Activated CD4-positive, alpha-beta T cell treated with anti-CD3 and anti-CD28 coated beads, Interleukin-10, Interleukin-2, amounts not matched to agents 100 ng/mL and 50 ng/mL, durations not matched to agents 16 hours and 8 hours (primary cell): ENCODE measurements around the gene APBB3.
A peak's percentile ranks its signal among the peaks of the same experiment; 100 is the strongest.

ENCODE experiments used
- DNase-seq: peaks from one replicate; pipeline ENCODE4 v3.0.0-alpha.2; 2020

The APBB3 gene

DNA sequence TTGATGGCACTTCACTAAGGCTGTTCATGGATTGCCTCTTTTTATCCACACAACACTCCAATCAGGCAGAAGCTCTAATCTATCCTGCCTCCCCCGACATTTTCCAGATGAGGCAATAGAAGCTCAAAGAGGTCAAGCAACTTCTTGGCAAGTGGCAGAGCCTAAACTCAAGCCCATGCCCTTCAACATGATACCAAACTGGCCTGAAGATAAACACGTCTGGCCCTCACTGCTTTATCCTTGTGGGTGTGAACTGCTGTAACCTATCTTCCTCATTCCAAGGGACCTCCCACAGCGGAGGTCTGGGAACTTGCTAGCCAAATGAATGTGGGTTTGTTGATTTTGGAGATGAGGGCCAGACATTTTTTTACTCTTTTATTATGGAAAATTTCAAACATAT, 9.8 kb upstream of the APBB3 start:
- DNase-seq = no peak

GRCh38 chr5:140573683-140574082, 9.3 kb upstream of the APBB3 start:
- DNase-seq = no peak

- no peak for DNase-seq
Measured at GRCh38 chr5:140571105-140571504, 6.7 kb upstream of the APBB3 start.

GRCh38 chr5:140570488-140570887, 6.1 kb upstream of the APBB3 start:
- no peak for DNase-seq

DNA sequence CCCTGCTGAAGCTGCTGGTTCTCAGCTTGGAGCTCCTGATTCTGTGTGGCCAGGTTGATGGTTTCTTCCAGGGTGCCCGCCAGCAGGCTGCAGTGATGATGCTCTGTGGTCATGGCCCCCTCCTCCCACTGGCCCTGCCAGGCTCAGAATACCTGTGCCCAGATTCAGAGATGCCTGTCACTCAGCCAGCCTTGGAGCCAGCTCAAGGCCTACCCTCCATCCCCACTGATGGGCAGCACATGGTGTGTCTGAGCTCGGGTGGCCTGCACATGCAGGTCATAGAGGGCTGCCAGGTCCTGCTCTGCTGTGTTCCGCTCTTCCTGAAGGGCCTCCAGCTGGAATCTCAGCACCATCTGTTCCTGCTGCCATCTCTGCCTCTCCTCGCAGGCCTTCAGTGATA, 5.7 kb upstream of the APBB3 start:
- DNase-seq = no peak

DNA sequence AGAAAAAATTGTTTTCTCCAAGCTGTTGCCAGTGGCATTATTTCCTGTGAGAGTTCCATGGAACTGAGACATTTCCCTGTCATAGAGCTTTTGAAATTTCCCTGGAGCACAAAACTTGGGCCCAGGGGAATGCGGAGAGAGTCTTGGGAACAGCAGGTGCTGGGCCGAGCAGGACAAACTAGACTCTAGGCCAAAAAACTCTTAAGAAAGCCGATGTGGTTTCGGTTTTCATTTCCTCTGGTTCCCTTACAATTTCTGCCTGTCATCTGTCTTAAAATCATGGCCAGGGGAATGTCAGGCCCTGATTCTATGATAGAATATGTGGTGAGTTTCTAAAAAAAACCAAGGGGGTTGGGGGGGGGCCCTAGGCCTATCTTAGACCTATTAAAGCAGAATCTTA, 4.8 kb upstream of the APBB3 start:
- no peak for DNase-seq

GRCh38 chr5:140568443-140569063, 4.2 kb upstream of the APBB3 start:
- no peak for DNase-seq

- no peak for DNase-seq
Measured at GRCh38 chr5:140567871-140568270, 3.5 kb upstream of the APBB3 start.

DNA sequence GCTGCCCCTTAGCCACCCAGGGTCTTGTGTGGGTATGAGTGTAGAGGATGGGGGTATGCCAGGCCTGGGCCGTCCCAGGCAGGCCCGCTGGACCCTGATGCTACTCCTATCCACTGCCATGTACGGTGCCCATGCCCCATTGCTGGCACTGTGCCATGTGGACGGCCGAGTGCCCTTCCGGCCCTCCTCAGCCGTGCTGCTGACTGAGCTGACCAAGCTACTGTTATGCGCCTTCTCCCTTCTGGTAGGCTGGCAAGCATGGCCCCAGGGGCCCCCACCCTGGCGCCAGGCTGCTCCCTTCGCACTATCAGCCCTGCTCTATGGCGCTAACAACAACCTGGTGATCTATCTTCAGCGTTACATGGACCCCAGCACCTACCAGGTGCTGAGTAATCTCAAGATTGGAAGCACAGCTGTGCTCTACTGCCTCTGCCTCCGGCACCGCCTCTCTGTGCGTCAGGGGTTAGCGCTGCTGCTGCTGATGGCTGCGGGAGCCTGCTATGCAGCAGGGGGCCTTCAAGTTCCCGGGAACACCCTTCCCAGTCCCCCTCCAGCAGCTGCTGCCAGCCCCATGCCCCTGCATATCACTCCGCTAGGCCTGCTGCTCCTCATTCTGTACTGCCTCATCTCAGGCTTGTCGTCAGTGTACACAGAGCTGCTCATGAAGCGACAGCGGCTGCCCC, 2.9 kb upstream of the APBB3 start:
- no peak for DNase-seq

- DNase-seq = no peak
Measured at GRCh38 chr5:140566665-140567064, 2.3 kb upstream of the APBB3 start.

- DNase-seq = no peak
Measured at GRCh38 chr5:140565780-140566095, 1.3 kb upstream of the APBB3 start.

GRCh38 chr5:140565024-140565779, 804 bp upstream of the APBB3 start:
- no peak for DNase-seq

DNA sequence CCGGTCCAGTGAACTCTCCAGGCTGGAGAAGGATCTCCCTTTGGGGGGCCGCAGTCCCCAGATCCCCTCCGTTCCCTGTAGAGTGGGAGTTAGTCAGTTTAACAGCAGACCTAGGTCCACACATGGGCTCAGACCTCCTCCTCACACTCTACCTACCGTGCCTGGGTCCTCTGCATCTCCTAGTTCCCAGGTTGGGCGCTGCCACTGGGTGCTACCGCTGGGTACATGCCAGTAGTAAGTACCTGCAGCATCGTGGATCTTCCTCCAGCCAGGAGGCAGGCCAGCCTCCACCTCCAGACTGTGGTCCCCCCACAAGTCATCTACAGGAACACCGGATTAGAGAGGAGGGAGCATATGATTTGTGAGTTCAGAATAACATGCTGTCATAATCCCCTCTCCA, 802 bp downstream of the APBB3 start:
- no peak for DNase-seq

DNA sequence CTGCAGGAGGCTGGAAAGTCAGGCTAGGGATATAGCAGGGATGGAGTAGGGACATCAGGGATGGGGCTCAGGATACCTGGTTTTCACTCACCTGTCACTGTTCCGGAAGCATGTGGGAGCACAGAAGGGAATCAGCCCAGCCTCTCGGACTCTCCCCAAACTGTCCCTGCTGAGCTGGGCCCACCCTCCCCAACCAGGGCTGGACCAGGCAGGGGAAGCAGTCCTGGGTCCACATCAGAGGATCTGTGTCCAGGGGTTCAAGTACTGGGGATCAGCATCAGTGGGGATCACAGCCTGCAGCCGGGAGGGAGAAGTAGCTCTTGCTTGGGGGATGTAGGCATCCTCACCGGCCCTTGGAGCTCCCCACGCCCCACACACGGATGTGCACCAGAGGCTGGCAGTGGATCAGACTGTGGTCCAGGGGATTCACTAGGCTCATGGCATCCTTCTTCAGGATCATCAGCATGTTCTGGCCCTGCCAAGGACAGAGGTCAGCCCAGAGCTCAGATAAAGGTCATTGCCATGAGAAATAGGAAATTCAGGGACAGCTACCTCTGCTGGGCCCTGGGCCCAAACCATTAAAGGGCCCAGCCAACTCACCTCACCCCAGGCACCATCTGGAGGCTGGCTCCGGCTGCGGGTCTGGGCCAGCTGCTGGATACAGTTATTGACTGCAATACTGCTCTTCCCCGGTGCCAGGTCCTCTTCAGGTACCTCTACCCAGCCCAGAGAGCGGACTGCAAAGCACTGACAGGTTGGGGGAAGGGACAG, 2.5 kb downstream of the APBB3 start:
- no peak for DNase-seq

GRCh38 chr5:140560227-140560626, 4.2 kb downstream of the APBB3 start:
- DNase-seq = no peak

- no peak for DNase-seq
Measured at GRCh38 chr5:140558542-140558941, 5.9 kb downstream of the APBB3 start.

- no peak for DNase-seq
Measured at GRCh38 chr5:140557965-140558364, 6.4 kb downstream of the APBB3 start.

DNA sequence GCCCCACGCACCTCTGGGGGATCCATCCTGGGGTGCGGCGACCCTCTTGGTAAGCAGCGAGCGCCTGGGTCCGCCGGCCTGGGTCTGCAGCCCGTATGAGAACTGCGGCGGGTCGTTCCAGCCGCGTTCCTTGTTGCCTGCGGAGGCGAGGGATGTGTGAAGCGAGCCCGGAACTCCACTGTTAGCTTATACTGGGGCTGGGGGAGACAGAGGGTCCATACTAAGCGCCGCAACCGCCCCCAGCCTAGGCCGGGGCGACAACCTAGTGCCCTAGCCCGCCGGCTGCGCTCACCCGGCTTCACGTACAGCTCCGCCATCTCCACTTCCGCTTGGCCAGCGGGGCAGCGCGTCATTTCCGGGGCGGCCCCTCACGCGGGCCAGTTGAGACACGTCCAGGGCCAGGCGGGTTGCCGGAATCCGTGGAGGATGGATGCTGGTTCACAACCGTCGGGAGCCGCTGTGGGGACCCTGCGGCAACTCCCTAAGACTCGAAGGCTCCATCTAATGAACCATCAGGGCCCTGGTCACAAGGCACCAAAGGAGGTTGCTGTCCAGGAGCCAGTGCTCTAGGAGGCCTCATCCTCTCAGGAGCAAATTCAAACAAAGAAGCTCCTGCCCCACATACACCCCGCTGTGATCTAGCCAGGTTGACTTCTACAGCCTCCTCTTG, 7.1 kb downstream of the APBB3 start, which contains the start of gene SRA1:
Gene SRA1, minus strand, starts transcription at position 338 of the 670 bp plus-strand sequence. Its CDS starts 21 bp downstream, at position 317.
- DNase-seq = peak; percentile 94

GRCh38 chr5:140556438-140556837, 8.0 kb downstream of the APBB3 start:
- DNase-seq = no peak

DNA sequence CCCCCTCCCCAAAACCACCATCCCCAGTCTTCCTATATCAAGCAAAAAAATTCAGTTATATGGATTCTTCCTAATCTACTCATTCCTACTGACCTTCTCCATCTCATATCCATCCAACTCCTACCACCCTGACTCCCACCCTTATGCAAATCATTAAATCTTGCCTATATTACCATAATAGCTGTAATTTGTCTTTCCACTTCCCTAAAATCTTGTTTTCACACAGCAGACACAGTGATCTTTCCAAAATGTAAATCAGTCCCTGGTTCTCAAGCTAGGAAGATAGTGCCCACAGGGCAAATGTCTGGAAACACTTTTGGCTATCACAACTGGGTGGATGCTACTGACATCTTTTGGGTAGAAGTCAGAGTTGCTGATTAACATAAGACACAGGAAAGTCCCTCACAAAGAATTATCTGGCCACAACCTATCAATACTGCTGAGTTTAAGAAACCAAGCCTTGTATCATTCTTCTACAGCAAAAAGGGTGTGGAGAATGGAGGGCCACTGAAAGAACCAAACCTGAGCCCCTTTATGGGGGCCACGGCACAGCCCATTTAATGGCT, 8.6 kb downstream of the APBB3 start:
- DNase-seq = no peak

- no peak for DNase-seq
Measured at GRCh38 chr5:140554454-140554853, 9.9 kb downstream of the APBB3 start.

- peak; percentile 54 for DNase-seq
Measured at GRCh38 chr5:140553657-140554056, 10.7 kb downstream of the APBB3 start.

DNA sequence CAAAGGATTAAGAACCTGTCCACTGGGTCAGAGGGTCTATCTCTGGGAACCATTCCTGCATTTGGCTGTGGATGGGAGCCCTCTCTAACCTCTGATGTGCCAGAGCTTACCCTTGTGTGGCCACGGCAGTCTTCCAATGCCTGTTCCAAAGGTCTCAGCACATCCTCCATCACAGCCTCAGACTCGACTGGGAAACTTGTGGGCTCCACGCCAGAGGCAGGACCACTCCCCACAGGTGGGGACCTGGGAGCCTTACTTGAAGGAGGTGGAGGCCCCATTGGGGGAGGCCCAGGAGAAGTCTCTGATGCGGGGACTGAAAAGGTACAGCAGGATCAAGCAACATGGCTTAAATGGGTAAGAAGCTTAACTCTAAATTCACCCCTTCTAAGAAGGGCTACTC, 12.5 kb downstream of the APBB3 start:
- DNase-seq = no peak
